SK-N-SH (cell line): ENCODE data around the gene BRD7. TPM values are rescaled to one million over a fixed set of nuclear protein-coding genes. Genes with fewer than 3 reads are reported as not detected.

ENCODE experiments used
- CTCF ChIA-PET: fragments of 300-600, 350-600 bp; formaldehyde crosslinking; extraction: SDS; loops from one replicate; lab custom pipeline; 2021; lab: Yijun Ruan, JAX
- POLR2A ChIA-PET: fragments of 350-600 bp; sonication (Branson Sonifier 250); formaldehyde crosslinking; extraction: SDS; loops from one replicate; lab custom pipeline; 2020; ENCODE audit warnings: antibody characterized with exemption, inconsistent platforms; lab: Yijun Ruan, JAX
- DNase-seq: peaks from one replicate; pipeline ENCODE4 v3.0.0; 2012
- H2AFZ ChIP-seq: fragments of 200-600 bp; sonication (generic); 2 replicates; pipeline ENCODE4 v1.8.1; 2016; ENCODE audit warnings: antibody characterized with exemption, mild to moderate bottlenecking, low read depth
- H3F3A ChIP-seq: fragments of 200-600 bp; sonication (generic); replicated peaks from 2 replicates; pipeline ENCODE3; 2016; ENCODE audit warnings: antibody characterized with exemption, mild to moderate bottlenecking; ENCODE audit not compliant: insufficient read depth
- H3K27ac ChIP-seq, 2 experiments: fragments of 200-500 bp in 1 of 2; fragments of 200-600 bp in 1 of 2; sonication (Bioruptor generic) in 1 of 2; sonication (generic), shearing (Covaris generic) in 1 of 2; 2 replicates each; pipeline versions ENCODE4 v1.5.1 to v1.6.1; 2014 to 2016; ENCODE audit warnings: low read depth in 2 of 2, inconsistent platforms in 1 of 2, low read length in 1 of 2, mild to moderate bottlenecking in 1 of 2, mixed read lengths in 1 of 2
- H3K27me3 ChIP-seq: fragments of 200-600 bp; sonication (generic), shearing (Covaris generic); 2 replicates; pipeline ENCODE4 v1.6.1; 2016; ENCODE audit warnings: mixed run types; ENCODE audit not compliant: insufficient read depth
- H3K36me3 ChIP-seq, 2 experiments: fragments of 200-500 bp in 1 of 2; fragments of 200-600 bp in 1 of 2; sonication (Bioruptor generic) in 1 of 2; sonication (generic) in 1 of 2; replicated peaks in 1 of 2; 2 replicates each; pipeline versions ENCODE3 to v1.5.1; 2014 to 2016; ENCODE audit warnings: low read length in 1 of 2, mild to moderate bottlenecking in 1 of 2; ENCODE audit not compliant: insufficient read depth in 2 of 2, control insufficient read depth in 1 of 2
- H3K4me1 ChIP-seq, 2 experiments: fragments of 200-500 bp in 1 of 2; fragments of 200-600 bp in 1 of 2; sonication (Bioruptor generic) in 1 of 2; sonication (generic), shearing (Covaris generic) in 1 of 2; 2 replicates each; pipeline versions ENCODE4 v1.5.1 to v1.6.1; 2014 to 2016; ENCODE audit warnings: low read depth in 1 of 2, low read length in 1 of 2, mixed run types in 1 of 2; ENCODE audit not compliant: insufficient read depth in 2 of 2, control insufficient read depth in 1 of 2
- H3K4me2 ChIP-seq: fragments of 200-600 bp; sonication (generic), shearing (Covaris generic); 2 replicates; pipeline ENCODE4 v1.6.1; 2017; ENCODE audit warnings: mixed run types
- H3K4me3 ChIP-seq, 2 experiments: fragments of 200-500 bp in 1 of 2; fragments of 200-600 bp in 1 of 2; sonication (Bioruptor generic) in 1 of 2; sonication (generic), shearing (Covaris generic) in 1 of 2; 2 replicates each; pipeline versions ENCODE4 v1.5.1 to v1.8.1; 2014 to 2016; ENCODE audit warnings: low read depth in 2 of 2, inconsistent platforms in 1 of 2, low read length in 1 of 2, mild to moderate bottlenecking in 1 of 2, mixed read lengths in 1 of 2, moderate library complexity in 1 of 2
- H3K79me2 ChIP-seq: fragments of 200-600 bp; sonication (generic); 2 replicates; pipeline ENCODE4 v1.8.1; 2017; ENCODE audit warnings: mild to moderate bottlenecking; ENCODE audit not compliant: insufficient read depth
- H3K9ac ChIP-seq: fragments of 200-600 bp; sonication (generic); 2 replicates; pipeline ENCODE4 v1.6.1; 2017; ENCODE audit warnings: mixed run types
- H3K9me2 ChIP-seq: fragments of 200-600 bp; sonication (generic); 2 replicates; pipeline ENCODE4 v1.6.1; 2017; ENCODE audit warnings: mixed run types
- H3K9me3 ChIP-seq: fragments of 200-600 bp; sonication (generic); 2 replicates; pipeline ENCODE4 v1.6.1; 2017; ENCODE audit warnings: mixed run types, mild to moderate bottlenecking, moderate library complexity
- H4K20me1 ChIP-seq: fragments of 200-600 bp; sonication (generic); 2 replicates; pipeline ENCODE4 v1.6.1; 2017; ENCODE audit warnings: mild to moderate bottlenecking, mixed run types; ENCODE audit not compliant: insufficient read depth
- FOSL2 ChIP-seq: IDR thresholded peaks from 2 replicates; pipeline ENCODE4 v1.4.0; 2012; ENCODE audit warnings: low read depth, mild to moderate bottlenecking, moderate library complexity, borderline replicate concordance
- JUND ChIP-seq: IDR thresholded peaks from 2 replicates; pipeline ENCODE4 v1.4.0; 2012
- MEF2A ChIP-seq: IDR thresholded peaks from 2 replicates; pipeline ENCODE4 v1.4.0; 2012; ENCODE audit warnings: low read depth, borderline replicate concordance
- PBX3 ChIP-seq: IDR thresholded peaks from 2 replicates; pipeline ENCODE4; 2012
- RAD21 ChIP-seq: IDR thresholded peaks from 2 replicates; pipeline ENCODE4 v1.6.1; 2012; ENCODE audit warnings: mild to moderate bottlenecking, low read length
- YY1 ChIP-seq: IDR thresholded peaks from 2 replicates; pipeline ENCODE4 v1.4.0; 2012; ENCODE audit warnings: low read depth, mild to moderate bottlenecking
- WGBS: methylation state at CpG from one replicate; pipeline ENCODE4 v1.1.6; 2017; ENCODE audit warnings: low lambda C conversion rate; 5-methylcytosine and 5-hydroxymethylcytosine counted together
- polyA plus RNA-seq, 3 experiments: library from polyadenylated mRNA; depleted of rRNA; stranded (reverse); fragments of >200 nt; gene quantifications; 2 replicates each; pipeline ENCODE4 v1.2.3, GENCODE V29; 2012
- TF ChIP-seq, protein P1 (sequence below): IDR thresholded peaks from 2 replicates; pipeline ENCODE4 v1.4.0; 2012; ENCODE audit warnings: low read depth, borderline replicate concordance
- TF ChIP-seq, protein P2 (sequence below): IDR thresholded peaks from 2 replicates; pipeline ENCODE4 v1.6.1; 2012; ENCODE audit warnings: mild to moderate bottlenecking, low read depth, low read length, moderate library complexity
- TF ChIP-seq, protein P3 (sequence below): fragments of 150-350 bp; IDR thresholded peaks from 2 replicates; pipeline ENCODE4 v1.6.1; 2016; ENCODE audit warnings: mild to moderate bottlenecking, low read depth, low read length

BRD7 gene
- polyA plus RNA-seq, 1 of the 3 experiments (the other 2 are of a cell fraction): 32.9 TPM

GRCh38 chr16:50303041-50303604 lies 65.7 kb downstream of the BRD7 start (continued):
- TF ChIP-seq, protein P1, sequence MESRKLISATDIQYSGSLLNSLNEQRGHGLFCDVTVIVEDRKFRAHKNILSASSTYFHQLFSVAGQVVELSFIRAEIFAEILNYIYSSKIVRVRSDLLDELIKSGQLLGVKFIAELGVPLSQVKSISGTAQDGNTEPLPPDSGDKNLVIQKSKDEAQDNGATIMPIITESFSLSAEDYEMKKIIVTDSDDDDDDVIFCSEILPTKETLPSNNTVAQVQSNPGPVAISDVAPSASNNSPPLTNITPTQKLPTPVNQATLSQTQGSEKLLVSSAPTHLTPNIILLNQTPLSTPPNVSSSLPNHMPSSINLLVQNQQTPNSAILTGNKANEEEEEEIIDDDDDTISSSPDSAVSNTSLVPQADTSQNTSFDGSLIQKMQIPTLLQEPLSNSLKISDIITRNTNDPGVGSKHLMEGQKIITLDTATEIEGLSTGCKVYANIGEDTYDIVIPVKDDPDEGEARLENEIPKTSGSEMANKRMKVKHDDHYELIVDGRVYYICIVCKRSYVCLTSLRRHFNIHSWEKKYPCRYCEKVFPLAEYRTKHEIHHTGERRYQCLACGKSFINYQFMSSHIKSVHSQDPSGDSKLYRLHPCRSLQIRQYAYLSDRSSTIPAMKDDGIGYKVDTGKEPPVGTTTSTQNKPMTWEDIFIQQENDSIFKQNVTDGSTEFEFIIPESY: no peak

DNA sequence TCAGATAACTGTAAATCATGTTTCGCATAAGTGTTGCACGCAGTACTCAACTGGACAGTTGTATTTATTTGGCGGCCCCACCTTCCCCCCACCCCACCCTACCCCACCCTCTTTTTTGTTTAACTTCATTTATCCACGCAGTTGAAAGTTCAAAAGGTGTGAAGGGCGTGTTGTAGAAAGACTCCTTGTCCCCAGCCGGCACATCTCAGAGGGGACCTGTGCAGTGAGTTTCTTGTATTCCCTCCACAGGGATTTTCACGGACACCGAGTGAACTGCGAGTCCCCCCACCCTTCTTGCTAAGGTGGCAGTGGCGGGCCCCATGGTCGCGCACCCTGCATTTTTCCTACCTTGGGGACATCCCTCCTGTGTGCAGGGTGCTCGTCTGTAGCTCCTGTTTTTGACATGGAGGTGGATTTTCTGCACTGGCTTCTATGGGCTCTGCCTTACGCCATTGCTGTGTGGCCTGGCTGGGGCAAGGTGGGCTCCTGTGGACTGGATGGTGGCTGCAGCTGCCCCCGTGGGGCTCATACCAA lies 66.2 kb downstream of the BRD7 start:
- Histone ChIP-seq H3K4me1 (peaks cover 0 to 10% of the 10 kb centered on the region in 2 experiments; a peak in 1 of 4 replicates), H3K4me2 (no peak overlapping the region), H3K9ac (no peak overlapping the region), H3K27ac (no peak overlapping the region), H3K27me3 (no peaks in the 10 kb centered on the region), H3K9me2 (no peaks in the 10 kb centered on the region), H3K9me3 (no peaks in the 10 kb centered on the region), H3K79me2 (no peaks in the 10 kb centered on the region), H3K36me3 (peaks cover 0 to 2% of the 10 kb centered on the region in 2 experiments), H2AFZ (no peak overlapping the region), H3F3A (no peaks in the 10 kb centered on the region), H4K20me1 (no peaks in the 10 kb centered on the region), H3K4me3 (no peak overlapping the region)
- peak; percentile 16 for DNase-seq
- ChIA-PET CTCF (interaction anchor here (0.9 to 3.0 kb wide), 2 partner anchors 12 to 48 kb away, joined by 3 to 10 read pairs; no protein-coding TSS in a partner anchor), POLR2A (no interaction called here)
- 95% methylated on average over 13 of the region's 15 CpGs for WGBS
- TF ChIP-seq, protein P2, sequence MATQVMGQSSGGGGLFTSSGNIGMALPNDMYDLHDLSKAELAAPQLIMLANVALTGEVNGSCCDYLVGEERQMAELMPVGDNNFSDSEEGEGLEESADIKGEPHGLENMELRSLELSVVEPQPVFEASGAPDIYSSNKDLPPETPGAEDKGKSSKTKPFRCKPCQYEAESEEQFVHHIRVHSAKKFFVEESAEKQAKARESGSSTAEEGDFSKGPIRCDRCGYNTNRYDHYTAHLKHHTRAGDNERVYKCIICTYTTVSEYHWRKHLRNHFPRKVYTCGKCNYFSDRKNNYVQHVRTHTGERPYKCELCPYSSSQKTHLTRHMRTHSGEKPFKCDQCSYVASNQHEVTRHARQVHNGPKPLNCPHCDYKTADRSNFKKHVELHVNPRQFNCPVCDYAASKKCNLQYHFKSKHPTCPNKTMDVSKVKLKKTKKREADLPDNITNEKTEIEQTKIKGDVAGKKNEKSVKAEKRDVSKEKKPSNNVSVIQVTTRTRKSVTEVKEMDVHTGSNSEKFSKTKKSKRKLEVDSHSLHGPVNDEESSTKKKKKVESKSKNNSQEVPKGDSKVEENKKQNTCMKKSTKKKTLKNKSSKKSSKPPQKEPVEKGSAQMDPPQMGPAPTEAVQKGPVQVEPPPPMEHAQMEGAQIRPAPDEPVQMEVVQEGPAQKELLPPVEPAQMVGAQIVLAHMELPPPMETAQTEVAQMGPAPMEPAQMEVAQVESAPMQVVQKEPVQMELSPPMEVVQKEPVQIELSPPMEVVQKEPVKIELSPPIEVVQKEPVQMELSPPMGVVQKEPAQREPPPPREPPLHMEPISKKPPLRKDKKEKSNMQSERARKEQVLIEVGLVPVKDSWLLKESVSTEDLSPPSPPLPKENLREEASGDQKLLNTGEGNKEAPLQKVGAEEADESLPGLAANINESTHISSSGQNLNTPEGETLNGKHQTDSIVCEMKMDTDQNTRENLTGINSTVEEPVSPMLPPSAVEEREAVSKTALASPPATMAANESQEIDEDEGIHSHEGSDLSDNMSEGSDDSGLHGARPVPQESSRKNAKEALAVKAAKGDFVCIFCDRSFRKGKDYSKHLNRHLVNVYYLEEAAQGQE: no peak
- no peak for TF ChIP-seq PBX3
- no peak for TF ChIP-seq YY1
- no peak for TF ChIP-seq FOSL2
- TF ChIP-seq, protein P3, sequence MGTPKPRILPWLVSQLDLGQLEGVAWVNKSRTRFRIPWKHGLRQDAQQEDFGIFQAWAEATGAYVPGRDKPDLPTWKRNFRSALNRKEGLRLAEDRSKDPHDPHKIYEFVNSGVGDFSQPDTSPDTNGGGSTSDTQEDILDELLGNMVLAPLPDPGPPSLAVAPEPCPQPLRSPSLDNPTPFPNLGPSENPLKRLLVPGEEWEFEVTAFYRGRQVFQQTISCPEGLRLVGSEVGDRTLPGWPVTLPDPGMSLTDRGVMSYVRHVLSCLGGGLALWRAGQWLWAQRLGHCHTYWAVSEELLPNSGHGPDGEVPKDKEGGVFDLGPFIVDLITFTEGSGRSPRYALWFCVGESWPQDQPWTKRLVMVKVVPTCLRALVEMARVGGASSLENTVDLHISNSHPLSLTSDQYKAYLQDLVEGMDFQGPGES: no peak
- TF ChIP-seq MEF2A: no peak
- TF ChIP-seq JUND: no peak
- no peak for TF ChIP-seq RAD21
